Cardiac fibroblast (primary cell): Measurements from ENCODE around the gene THADA.
A peak's percentile ranks its signal among the peaks of the same experiment; 100 is the strongest.

ENCODE experiments used
- DNase-seq, 2 donors: peaks; one replicate each; pipeline versions ENCODE4 v3.0.0 to v3.0.0-alpha.2; 2010; ENCODE audit warnings: low read depth in 2 of 2
- H3K4me3 ChIP-seq, 2 donors: replicated peaks in 1 of 2; 1 replicate in 1 of 2; 2 replicates in 1 of 2; pipeline ENCODE4 v1.5.1; 2011; ENCODE audit warnings: low read depth in 2 of 2, low read length in 2 of 2, mild to moderate bottlenecking in 2 of 2, moderate library complexity in 1 of 2
- TF ChIP-seq, protein P1 (sequence below): IDR thresholded peaks from one replicate; pipeline ENCODE4 v1.5.1; 2011; ENCODE audit warnings: low read depth, mild to moderate bottlenecking, low read length, inconsistent platforms

Gene THADA

DNA sequence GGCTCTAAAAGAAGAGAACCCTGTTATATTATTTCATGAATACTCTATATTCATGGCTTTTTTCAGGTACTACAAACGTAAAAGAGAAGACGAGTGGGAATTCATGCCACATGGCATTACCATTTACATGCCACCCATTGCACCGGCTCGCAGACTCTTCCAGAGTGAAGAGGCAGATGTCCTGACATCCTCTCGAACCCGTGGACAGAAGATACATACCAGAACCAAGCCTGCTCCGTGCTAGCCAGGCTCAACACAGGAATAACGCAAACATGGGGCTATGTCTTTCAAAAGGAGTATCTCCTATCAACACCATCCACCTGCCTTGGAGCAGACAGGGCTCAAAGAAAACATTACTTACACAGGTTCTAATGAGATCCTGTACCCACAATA lies 168.8 kb downstream of the THADA start:
- H3K4me3 ChIP-seq = no peak overlapping the region
- TF ChIP-seq, protein P1, sequence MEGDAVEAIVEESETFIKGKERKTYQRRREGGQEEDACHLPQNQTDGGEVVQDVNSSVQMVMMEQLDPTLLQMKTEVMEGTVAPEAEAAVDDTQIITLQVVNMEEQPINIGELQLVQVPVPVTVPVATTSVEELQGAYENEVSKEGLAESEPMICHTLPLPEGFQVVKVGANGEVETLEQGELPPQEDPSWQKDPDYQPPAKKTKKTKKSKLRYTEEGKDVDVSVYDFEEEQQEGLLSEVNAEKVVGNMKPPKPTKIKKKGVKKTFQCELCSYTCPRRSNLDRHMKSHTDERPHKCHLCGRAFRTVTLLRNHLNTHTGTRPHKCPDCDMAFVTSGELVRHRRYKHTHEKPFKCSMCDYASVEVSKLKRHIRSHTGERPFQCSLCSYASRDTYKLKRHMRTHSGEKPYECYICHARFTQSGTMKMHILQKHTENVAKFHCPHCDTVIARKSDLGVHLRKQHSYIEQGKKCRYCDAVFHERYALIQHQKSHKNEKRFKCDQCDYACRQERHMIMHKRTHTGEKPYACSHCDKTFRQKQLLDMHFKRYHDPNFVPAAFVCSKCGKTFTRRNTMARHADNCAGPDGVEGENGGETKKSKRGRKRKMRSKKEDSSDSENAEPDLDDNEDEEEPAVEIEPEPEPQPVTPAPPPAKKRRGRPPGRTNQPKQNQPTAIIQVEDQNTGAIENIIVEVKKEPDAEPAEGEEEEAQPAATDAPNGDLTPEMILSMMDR = no peak
- DNase-seq = no peak

DNA sequence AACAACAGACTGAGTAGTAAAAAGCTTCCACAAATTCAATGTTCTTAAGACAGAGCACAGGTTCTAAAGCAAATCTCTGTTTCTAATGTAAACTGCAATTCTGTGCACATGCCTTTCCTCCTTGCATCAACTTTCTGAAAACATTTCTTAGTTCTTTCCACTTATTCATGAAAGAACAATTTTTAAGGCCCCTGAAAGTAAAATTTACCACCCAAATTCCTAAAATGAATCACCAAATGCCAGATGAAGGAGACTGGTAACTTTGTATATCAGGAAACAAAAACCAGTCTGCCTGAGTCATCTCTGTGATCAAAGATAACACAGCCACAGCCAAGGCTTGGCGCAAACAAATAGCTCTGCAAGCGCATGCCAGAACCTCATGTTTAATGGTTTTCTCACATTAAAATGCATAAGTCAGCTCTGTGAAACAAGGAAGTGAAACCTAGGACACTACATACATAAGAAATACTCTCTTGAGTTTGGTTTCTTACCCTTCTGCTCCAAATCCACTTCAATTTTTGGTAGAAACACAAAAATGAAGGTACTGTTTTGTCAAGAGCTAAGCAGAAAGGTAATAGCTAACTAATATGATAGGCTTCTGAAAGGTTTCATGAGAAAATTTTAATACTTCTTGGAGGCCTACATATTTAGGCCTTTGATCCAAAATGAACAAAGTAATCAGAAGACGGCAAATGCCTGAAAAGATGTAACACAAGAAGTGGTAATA lies 169.4 kb downstream of the THADA start:
- DNase-seq = peak; percentile 96
- TF ChIP-seq, protein P1 = no peak
- H3K4me3 ChIP-seq = no peak overlapping the region

DNA sequence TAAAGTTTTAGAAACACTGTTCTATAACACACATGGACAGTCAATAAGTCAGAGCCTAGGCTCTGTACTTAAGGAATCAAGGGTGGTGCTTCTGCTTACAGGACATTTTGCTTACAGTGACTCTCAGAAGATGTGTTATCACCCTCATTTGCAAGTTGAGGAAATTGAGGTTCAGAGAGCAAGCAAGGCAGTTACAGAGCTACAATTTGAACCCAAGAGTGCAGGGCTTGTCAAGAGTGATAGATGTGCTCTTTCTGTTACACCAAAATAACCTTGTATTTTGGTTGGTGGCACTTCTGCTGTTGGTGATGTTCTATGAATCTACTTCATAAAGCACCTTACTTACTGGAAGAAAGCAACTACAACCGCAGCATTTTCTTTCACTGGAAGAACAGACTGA lies 170.2 kb downstream of the THADA start:
- TF ChIP-seq, protein P1 = no peak
- no peak for DNase-seq
- H3K4me3 ChIP-seq = no peak overlapping the region

GRCh38 chr2:43424262-43425207 lies 171.3 kb downstream of the THADA start:
- peak in 1 of 2 donors; percentile 76 for DNase-seq
- no peak overlapping the region for H3K4me3 ChIP-seq
- TF ChIP-seq, protein P1 = no peak

- H3K4me3 ChIP-seq = no peak overlapping the region
- no peak for DNase-seq
- TF ChIP-seq, protein P1 = no peak
Measured at GRCh38 chr2:43423941-43424261, 171.9 kb downstream of the THADA start.

DNA sequence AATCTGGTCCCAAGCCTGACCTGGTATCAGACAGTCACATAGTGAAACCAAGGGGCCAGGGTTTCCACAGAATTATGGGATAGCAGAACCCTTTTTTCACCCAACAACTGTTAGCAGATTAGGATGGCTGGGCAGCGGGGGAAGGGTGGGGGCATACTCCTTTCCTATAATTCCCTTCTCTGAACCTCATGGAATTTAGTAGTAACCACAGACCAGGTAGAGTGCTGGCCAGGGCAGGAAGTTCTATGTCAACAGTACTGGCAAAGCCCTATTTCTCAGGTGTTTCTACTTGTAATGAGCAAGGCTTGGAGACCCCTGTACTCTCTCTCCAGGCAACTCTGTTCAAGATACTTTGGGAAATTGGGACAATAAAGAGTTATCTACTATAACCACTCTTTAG lies 174.6 kb downstream of the THADA start:
- TF ChIP-seq, protein P1 = no peak
- no peak for DNase-seq
- no peak overlapping the region for H3K4me3 ChIP-seq
